ENCODE data around the gene ATXN1.
"Not testable (repeated sequence)": the region's sequence is repeated elsewhere in the genome, so short reads cannot be mapped to it uniquely, and the experiment has no call there.

GRCh38 chr6:16263464-16264099 lies 497.7 kb downstream of the ATXN1 start:
- TF ChIP-seq POLR2A, CTCF (IDR thresholded peaks at IDR 0.05): not testable (repeated sequence)

Measured in testis (tissue), 2 donors.